A549 (cell line): ENCODE measurements around the gene RTEL1. TPM values are rescaled to one million over a fixed set of nuclear protein-coding genes. Genes with fewer than 3 reads are reported as not detected.
A peak's percentile ranks its signal among the peaks of the same experiment; 100 is the strongest.

Experiments used
- ATAC-seq, 2 experiments: fragments of 200-7000 bp in 1 of 2; fragments of >200 bp in 1 of 2; cut with Nextera tagmentation in 1 of 2; cut with Tn5 transposase in 1 of 2; 3 replicates each; pipeline versions ENCODE4 v1.8.0 to v1.9.1; 2018 to 2020; ENCODE audit warnings: mild to moderate bottlenecking in 1 of 2, moderate library complexity in 1 of 2
- CTCF ChIA-PET: fragments of 300-600 bp; sonication (Branson Sonifier 250); formaldehyde crosslinking; extraction: SDS; loops from one replicate; lab custom pipeline; 2021; ENCODE audit warnings: antibody characterized with exemption, inconsistent platforms; lab: Yijun Ruan, JAX
- POLR2A ChIA-PET: fragments of 350-600 bp; formaldehyde crosslinking; extraction: SDS; loops from one replicate; lab custom pipeline; 2021; ENCODE audit warnings: antibody characterized with exemption, inconsistent platforms; lab: Yijun Ruan, JAX
- DNase-seq, 2 experiments: peaks; one replicate each; pipeline versions ENCODE4 v3.0.0 to v3.0.0-alpha.2; 2011 to 2016; ENCODE audit warnings: low read depth in 1 of 2, low spot score in 1 of 2
- FAIRE-seq: peaks from 2 replicates; lab custom pipeline; 2011; peaks lifted over from hg19 to GRCh38; lab: Jason Lieb, UNC
- H3K27ac ChIP-seq, 2 experiments: fragments of >200 bp; sonication (Bioruptor Twin); formaldehyde crosslinking; 3 replicates each; pipeline ENCODE4 v1.5.1; 2016 to 2017
- H3K4me1 ChIP-seq: fragments of >200 bp; sonication (Bioruptor Twin); formaldehyde crosslinking; 3 replicates; pipeline ENCODE4 v1.6.1; 2016
- H3K4me2 ChIP-seq: fragments of >200 bp; sonication (Bioruptor Twin); formaldehyde crosslinking; 3 replicates; pipeline ENCODE4 v1.6.1; 2016
- H3K4me3 ChIP-seq: fragments of >200 bp; sonication (Bioruptor Twin); formaldehyde crosslinking; 3 replicates; pipeline ENCODE4 v1.5.1; 2016
- H3K9me3 ChIP-seq: fragments of >200 bp; sonication (Bioruptor Twin); formaldehyde crosslinking; 3 replicates; pipeline ENCODE4 v1.6.1; 2016
- BCL3 ChIP-seq: fragments of >200 bp; sonication (Bioruptor Twin); formaldehyde crosslinking; IDR thresholded peaks from 3 replicates; pipeline ENCODE4 v1.6.1; 2016
- CBX2 ChIP-seq: fragments of 200-600 bp; sonication (generic); IDR thresholded peaks from 2 replicates; pipeline ENCODE4 v1.6.1; 2016; ENCODE audit warnings: low read depth, mild to moderate bottlenecking, borderline replicate concordance
- CEBPB ChIP-seq, 2 experiments: fragments of >200 bp in 1 of 2; sonication (Bioruptor Twin) in 1 of 2; formaldehyde crosslinking in 1 of 2; IDR thresholded peaks; 2 replicates each; pipeline ENCODE4 v1.6.1; 2012 to 2016
- EHF ChIP-seq: fragments of 250-450 bp; sonication (Bioruptor Pico); IDR thresholded peaks from 2 replicates; pipeline ENCODE4 v1.5.0; 2020; ENCODE audit warnings: mild to moderate bottlenecking
- EP300 ChIP-seq, 2 experiments: fragments of >200 bp; sonication (Bioruptor Twin); formaldehyde crosslinking; IDR thresholded peaks; 2 replicates in 1 of 2; 3 replicates in 1 of 2; pipeline ENCODE4 v1.6.1; 2016 to 2017
- ESRRA ChIP-seq: fragments of 150-350 bp; IDR thresholded peaks from 2 replicates; pipeline ENCODE4 v1.6.1; 2014; ENCODE audit warnings: mild to moderate bottlenecking, low read length, borderline replicate concordance
- FOXS1 ChIP-seq: fragments of 250-450 bp; sonication (Bioruptor Pico); IDR thresholded peaks from 2 replicates; pipeline ENCODE4 v1.5.0; 2020; ENCODE audit warnings: mild to moderate bottlenecking, moderate library complexity
- GATA3 ChIP-seq: IDR thresholded peaks from 2 replicates; pipeline ENCODE4 v1.6.1; 2012; ENCODE audit warnings: borderline replicate concordance
- HDAC2 ChIP-seq: fragments of 200-600 bp; sonication (generic); IDR thresholded peaks from 2 replicates; pipeline ENCODE4 v1.6.1; 2016
- HMGXB4 ChIP-seq: fragments of 250-450 bp; sonication (Bioruptor Pico); IDR thresholded peaks from 2 replicates; pipeline ENCODE4 v1.5.0; 2021; ENCODE audit warnings: mild to moderate bottlenecking, moderate library complexity, borderline replicate concordance
- HOXA7 ChIP-seq: fragments of 250-450 bp; sonication (Bioruptor Pico); IDR thresholded peaks from 2 replicates; pipeline ENCODE4 v1.5.0; 2020; ENCODE audit warnings: mild to moderate bottlenecking, moderate library complexity
- HOXB13 ChIP-seq: fragments of 250-450 bp; sonication (Bioruptor Pico); IDR thresholded peaks from 2 replicates; pipeline ENCODE4 v1.5.0; 2020; ENCODE audit warnings: low read depth, mild to moderate bottlenecking, moderate library complexity
- HOXB5 ChIP-seq: fragments of 250-450 bp; sonication (Bioruptor Pico); IDR thresholded peaks from 2 replicates; pipeline ENCODE4 v1.5.0; 2020; ENCODE audit warnings: mild to moderate bottlenecking, moderate library complexity
- JUNB ChIP-seq: fragments of >200 bp; sonication (Bioruptor Twin); formaldehyde crosslinking; IDR thresholded peaks from 2 replicates; pipeline ENCODE4 v1.6.1; 2016
- MAZ ChIP-seq: fragments of 150-350 bp; IDR thresholded peaks from 2 replicates; pipeline ENCODE4 v1.6.1; 2014; ENCODE audit warnings: antibody characterized with exemption, low read depth, low read length, borderline replicate concordance
- MYC ChIP-seq: IDR thresholded peaks from 2 replicates; pipeline ENCODE4 v1.6.1; 2012; ENCODE audit warnings: mild to moderate bottlenecking, inconsistent platforms, low read length, improper control_type of control experiment, borderline replicate concordance
- POLR2A ChIP-seq: IDR thresholded peaks from 2 replicates; pipeline ENCODE4 v1.6.1; 2012; ENCODE audit warnings: mild to moderate bottlenecking, low read length
- RARB ChIP-seq: fragments of 250-450 bp; sonication (Bioruptor Pico); IDR thresholded peaks from 2 replicates; pipeline ENCODE4 v1.8.0; 2021; ENCODE audit warnings: mild to moderate bottlenecking, moderate library complexity
- REST ChIP-seq: fragments of 200-600 bp; sonication (generic); IDR thresholded peaks from 2 replicates; pipeline ENCODE4 v1.6.1; 2016; ENCODE audit warnings: antibody characterized with exemption, mild to moderate bottlenecking, moderate library complexity
- RFX5 ChIP-seq: fragments of 450-650 bp; IDR thresholded peaks from 2 replicates; pipeline ENCODE4 v1.7.1; 2014; ENCODE audit warnings: antibody characterized with exemption, mild to moderate bottlenecking, moderate library complexity
- SREBF2 ChIP-seq: fragments of 450-650 bp; IDR thresholded peaks from 2 replicates; pipeline ENCODE4 v1.6.1; 2014; ENCODE audit warnings: mild to moderate bottlenecking, moderate library complexity
- TFCP2L1 ChIP-seq: fragments of 250-450 bp; sonication (Bioruptor Pico); IDR thresholded peaks from 2 replicates; pipeline ENCODE4 v1.5.0; 2021; ENCODE audit warnings: mild to moderate bottlenecking
- TP53 ChIP-seq: fragments of 250-450 bp; sonication (Bioruptor Pico); IDR thresholded peaks from 2 replicates; pipeline ENCODE4 v1.5.0; 2021; ENCODE audit warnings: mild to moderate bottlenecking, moderate library complexity
- USF2 ChIP-seq: fragments of 450-650 bp; IDR thresholded peaks from 2 replicates; pipeline ENCODE4 v1.6.1; 2014; ENCODE audit warnings: antibody characterized with exemption
- ZC3H11A ChIP-seq: fragments of 450-650 bp; IDR thresholded peaks from 2 replicates; pipeline ENCODE4 v1.6.1; 2014; ENCODE audit warnings: antibody characterized with exemption, mild to moderate bottlenecking
- ZSCAN20 ChIP-seq: fragments of 250-450 bp; sonication (Bioruptor Pico); IDR thresholded peaks from 2 replicates; pipeline ENCODE4 v1.8.0; 2022; ENCODE audit warnings: mild to moderate bottlenecking, moderate library complexity
- WGBS: methylation state at CpG from one replicate; pipeline ENCODE4 v1.1.6; 2017; ENCODE audit errors: missing lambda C conversion rate; 5-methylcytosine and 5-hydroxymethylcytosine counted together
- polyA plus RNA-seq, 4 experiments: library from polyadenylated mRNA; depleted of rRNA in 3 of 4; stranded (reverse); fragments of >200 nt; fragmentation: RNase III in 1 of 4; extraction: RNeasy Plus Mini Kit Qiagen cat#74134 plus additional on column Dnase treatment in 1 of 4; gene quantifications; 2 replicates in 3 of 4; 3 replicates in 1 of 4; pipeline ENCODE4 v1.2.3, GENCODE V29; 2011 to 2017
- TF ChIP-seq, protein P1 (sequence below): IDR thresholded peaks from 2 replicates; pipeline ENCODE4 v1.6.1; 2012; ENCODE audit warnings: low read depth, borderline replicate concordance
- TF ChIP-seq, protein P2 (sequence below): fragments of 250-450 bp; sonication (Bioruptor Pico); IDR thresholded peaks from 2 replicates; pipeline ENCODE4 v1.5.0; 2020; ENCODE audit warnings: low read depth, mild to moderate bottlenecking, moderate library complexity

RTEL1 gene
- polyA plus RNA-seq, 2 of the 4 experiments (the other 2 are of a cell fraction): 11.3 to 12.6 TPM

DNA sequence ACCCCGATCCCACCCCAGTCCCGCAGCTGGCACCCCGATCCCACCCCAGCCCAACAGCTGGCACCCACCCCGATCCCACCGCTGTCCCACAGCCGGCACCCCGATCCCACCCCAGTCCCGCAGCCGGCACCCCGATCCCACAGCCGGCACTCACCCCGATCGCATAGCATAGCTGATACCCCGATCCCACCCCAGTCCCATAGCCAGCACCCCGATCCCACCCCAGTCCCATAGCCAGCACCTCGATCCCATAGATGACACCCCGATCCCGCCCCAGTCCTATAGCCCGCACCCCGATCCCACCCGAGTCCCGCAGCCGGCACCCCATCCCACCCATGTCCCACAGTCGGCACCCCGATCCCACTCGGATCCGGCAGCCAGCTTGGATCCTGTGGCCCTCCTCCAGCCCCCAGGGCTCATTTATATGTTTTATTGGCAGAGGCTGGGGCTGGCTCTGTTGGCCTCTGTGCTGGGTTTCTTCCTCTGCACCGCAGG is 30.3 kb upstream of the RTEL1 start:
- ATAC-seq: peak; percentile 32 to 66; a peak in 5 of 6 replicates
- Histone ChIP-seq H3K9me3 (no peaks in the 10 kb centered on the region), H3K4me2 (peak overlapping the region; percentile 99), H3K4me1 (peaks cover 9% of the 10 kb centered on the region), H3K27ac (peak overlapping the region; percentile 97 to 100), H3K4me3 (peak overlapping the region; percentile 97)
- CTCF ChIA-PET: interaction anchor here (1.0 kb wide), 1 partner anchor 91 kb away, joined by 3 read pairs; no protein-coding TSS in a partner anchor
- no peak for DNase-seq
- WGBS: 7% methylated on average over 3 of the region's 28 CpGs
- FAIRE-seq: no peak
- POLR2A ChIA-PET: interaction anchor here (1.2 to 1.5 kb wide), 4 partner anchors 14 to 237 kb away, joined by 4 to 18 read pairs (median 7); partner anchors contain the start of genes PTK6 and TPD52L2
- TF ChIP-seq FOXS1 (CRISPR knock-in tag) (no peak), GATA3 (no peak), USF2 (no peak), POLR2A (no peak), REST (no peak), RARB (CRISPR knock-in tag) (no peak), TFCP2L1 (CRISPR knock-in tag) (no peak), ZSCAN20 (CRISPR knock-in tag) (no peak), HOXB13 (CRISPR knock-in tag) (no peak), HDAC2 (no peak), BCL3 (no peak), ZC3H11A (no peak), HOXB5 (CRISPR knock-in tag) (no peak), EP300 (IDR thresholded peaks at IDR 0.05) (no peak), RFX5 (no peak), TP53 (CRISPR knock-in tag) (no peak), MAZ (no peak)

DNA sequence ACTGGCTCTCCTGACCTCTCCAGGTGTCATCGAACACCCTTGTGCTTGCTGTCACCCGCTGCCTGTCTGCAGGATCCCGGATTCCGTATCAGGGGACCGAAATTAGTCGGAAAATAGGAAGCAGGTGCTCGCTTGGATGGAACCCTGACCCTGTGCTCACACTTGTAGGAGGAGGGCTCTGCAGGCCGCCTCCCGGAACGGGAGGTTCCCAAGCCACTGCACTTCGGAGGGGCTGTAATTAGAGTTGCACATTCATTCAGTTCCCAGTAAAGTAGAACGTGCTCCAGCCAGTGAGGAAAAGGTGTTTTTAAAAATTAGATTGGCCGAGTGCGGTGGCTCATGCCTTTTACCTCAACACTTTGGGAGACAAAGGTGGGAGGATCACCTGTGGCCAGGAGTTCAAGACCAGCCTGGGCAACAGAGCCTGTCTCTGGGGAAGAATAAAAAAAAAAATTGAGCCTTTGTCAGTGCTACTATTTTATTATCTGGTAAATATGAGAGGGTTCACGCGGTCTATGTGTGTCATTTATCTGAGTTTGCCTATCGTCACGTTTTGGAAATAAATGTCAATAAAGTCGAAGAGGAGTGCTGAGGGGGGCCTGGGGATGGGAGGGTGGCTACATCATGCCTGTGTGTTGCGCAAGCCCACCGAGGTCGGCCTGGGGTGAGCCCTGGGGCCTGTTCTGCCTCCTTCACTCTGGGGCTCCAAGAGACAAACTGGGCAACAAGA is 29.7 kb upstream of the RTEL1 start:
- WGBS: 13% methylated on average over 17 of the region's 22 CpGs
- FAIRE-seq: no peak
- TF ChIP-seq HMGXB4 (CRISPR knock-in tag): peak; percentile 42; the same call in 1 of the 2 replicates
- TF ChIP-seq, protein P1, sequence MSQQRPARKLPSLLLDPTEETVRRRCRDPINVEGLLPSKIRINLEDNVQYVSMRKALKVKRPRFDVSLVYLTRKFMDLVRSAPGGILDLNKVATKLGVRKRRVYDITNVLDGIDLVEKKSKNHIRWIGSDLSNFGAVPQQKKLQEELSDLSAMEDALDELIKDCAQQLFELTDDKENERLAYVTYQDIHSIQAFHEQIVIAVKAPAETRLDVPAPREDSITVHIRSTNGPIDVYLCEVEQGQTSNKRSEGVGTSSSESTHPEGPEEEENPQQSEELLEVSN: peak; percentile 95
- no peak for TF ChIP-seq SREBF2
- no peak for TF ChIP-seq RFX5
- 0 out of 2 replicates have a peak, but pooled peaks have one; percentile 42 for TF ChIP-seq EHF (CRISPR knock-in tag)
- TF ChIP-seq CEBPB (IDR thresholded peaks at IDR 0.05): peak; percentile 90 to 96
- TF ChIP-seq, protein P2, sequence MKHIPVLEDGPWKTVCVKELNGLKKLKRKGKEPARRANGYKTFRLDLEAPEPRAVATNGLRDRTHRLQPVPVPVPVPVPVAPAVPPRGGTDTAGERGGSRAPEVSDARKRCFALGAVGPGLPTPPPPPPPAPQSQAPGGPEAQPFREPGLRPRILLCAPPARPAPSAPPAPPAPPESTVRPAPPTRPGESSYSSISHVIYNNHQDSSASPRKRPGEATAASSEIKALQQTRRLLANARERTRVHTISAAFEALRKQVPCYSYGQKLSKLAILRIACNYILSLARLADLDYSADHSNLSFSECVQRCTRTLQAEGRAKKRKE (CRISPR knock-in tag): peak; percentile 74
- no peak for TF ChIP-seq JUNB
- TF ChIP-seq MYC: peak; percentile 94
- no peak for TF ChIP-seq CBX2
- no peak for TF ChIP-seq ZC3H11A
- 0 out of 2 replicates have a peak, but pooled peaks have one; percentile 42 for TF ChIP-seq ESRRA
- no peak for TF ChIP-seq HOXA7
- no peak for TF ChIP-seq TFCP2L1 (CRISPR knock-in tag)

More for the DNA sequence above, 29.7 kb upstream of the RTEL1 start:
- H3K27ac ChIP-seq: peak overlapping the region; percentile 97 to 100
- POLR2A ChIA-PET: no interaction called here
- CTCF ChIA-PET: interaction anchor here (1.5 kb wide), 1 partner anchor 236 kb away, joined by 3 read pairs; no protein-coding TSS in a partner anchor
- peak; percentile 79 to 91 for ATAC-seq
- DNase-seq: peak; percentile 89 to 92
- H3K4me1 ChIP-seq: peaks cover 9% of the 10 kb centered on the region
- H3K4me2 ChIP-seq: peak overlapping the region; percentile 99
- H3K4me3 ChIP-seq: peak overlapping the region; percentile 97
- no peaks in the 10 kb centered on the region for H3K9me3 ChIP-seq
